Neural progenitor cell (in vitro differentiated cells): ENCODE measurements around the gene ZAP70. TPM values are rescaled to one million over a fixed set of nuclear protein-coding genes. Genes with fewer than 3 reads are reported as not detected.

ENCODE experiments used
- DNase-seq: peaks from one replicate; pipeline ENCODE4 v3.0.0-alpha.2; 2016; ENCODE audit warnings: low spot score
- H2AFZ ChIP-seq: fragments of 200-600 bp; sonication (generic); replicated peaks from 2 replicates; pipeline ENCODE4 v1.6.1; 2016; ENCODE audit warnings: antibody characterized with exemption
- H3F3A ChIP-seq: fragments of 200-600 bp; sonication (generic); 2 replicates; pipeline ENCODE4 v1.6.1; 2016; ENCODE audit warnings: antibody characterized with exemption, low read depth
- H3K27ac ChIP-seq: fragments of 200-600 bp; sonication (generic); 2 replicates; pipeline ENCODE4 v1.5.1; 2016; ENCODE audit warnings: mild to moderate bottlenecking
- H3K27me3 ChIP-seq: fragments of 200-600 bp; sonication (generic); 2 replicates; pipeline ENCODE4 v1.6.1; 2016; ENCODE audit warnings: mild to moderate bottlenecking, moderate library complexity
- H3K36me3 ChIP-seq: fragments of 200-600 bp; sonication (generic); 2 replicates; pipeline ENCODE4 v1.5.1; 2016
- H3K4me1 ChIP-seq: fragments of 200-600 bp; sonication (generic); 2 replicates; pipeline ENCODE4 v1.6.1; 2016; ENCODE audit warnings: mixed run types
- H3K4me2 ChIP-seq: fragments of 200-600 bp; sonication (generic); 2 replicates; pipeline ENCODE4 v1.6.1; 2016
- H3K4me3 ChIP-seq: fragments of 200-600 bp; sonication (generic); 2 replicates; pipeline ENCODE4 v1.5.1; 2016
- H3K79me2 ChIP-seq: fragments of 200-600 bp; sonication (generic); 2 replicates; pipeline ENCODE4 v1.6.1; 2016; ENCODE audit warnings: low read depth
- H3K9ac ChIP-seq: fragments of 200-600 bp; sonication (generic); 2 replicates; pipeline ENCODE4 v1.6.1; 2016
- H3K9me3 ChIP-seq: fragments of 200-600 bp; sonication (generic); 2 replicates; pipeline ENCODE4 v1.5.1; 2016; ENCODE audit warnings: low read depth
- H4K20me1 ChIP-seq: fragments of 200-600 bp; sonication (generic); 2 replicates; pipeline ENCODE4 v1.6.1; 2016; ENCODE audit warnings: low read depth
- H3K27ac Mint-ChIP-seq: 3 replicates; pipeline ENCODE4 v1.8.0; 2021; ENCODE audit warnings: mixed read lengths
- H3K27me3 Mint-ChIP-seq: 2 replicates; pipeline ENCODE4 v1.8.0; 2022; ENCODE audit warnings: low read depth, mild to moderate bottlenecking, inconsistent platforms, moderate library complexity, mixed read lengths; ENCODE audit not compliant: insufficient read depth
- H3K36me3 Mint-ChIP-seq: 3 replicates; pipeline ENCODE4 v1.8.0; 2021; ENCODE audit warnings: mixed read lengths
- H3K4me1 Mint-ChIP-seq: 3 replicates; pipeline ENCODE4 v1.8.0; 2021; ENCODE audit warnings: mixed read lengths
- H3K4me3 Mint-ChIP-seq: 3 replicates; pipeline ENCODE4 v1.8.0; 2021; ENCODE audit warnings: mild to moderate bottlenecking, moderate library complexity, mixed read lengths
- H3K9me3 Mint-ChIP-seq: 3 replicates; pipeline ENCODE4 v1.8.0; 2020; ENCODE audit warnings: mixed read lengths
- CTCF ChIP-seq: fragments of 200-600 bp; sonication (generic); IDR thresholded peaks from 2 replicates; pipeline ENCODE4 v1.5.1; 2017; ENCODE audit warnings: antibody characterized with exemption, mild to moderate bottlenecking
- EZH2 ChIP-seq: fragments of 200-600 bp; sonication (generic); IDR thresholded peaks from 2 replicates; pipeline ENCODE4 v1.6.1; 2017; ENCODE audit warnings: antibody characterized with exemption, mild to moderate bottlenecking, moderate library complexity
- EZH2phosphoT487 ChIP-seq: fragments of 200-600 bp; sonication (generic); IDR thresholded peaks from 2 replicates; pipeline ENCODE4 v1.6.1; 2017; ENCODE audit warnings: antibody characterized with exemption
- total RNA-seq: library from RNA; depleted of rRNA; stranded (reverse); fragments of >200 nt; gene quantifications from 2 replicates; pipeline ENCODE4 v1.2.3, GENCODE V29; 2015; ENCODE audit warnings: low replicate concordance

Gene ZAP70
- total RNA-seq, 1 donor from 2014 or later = not detected

DNA sequence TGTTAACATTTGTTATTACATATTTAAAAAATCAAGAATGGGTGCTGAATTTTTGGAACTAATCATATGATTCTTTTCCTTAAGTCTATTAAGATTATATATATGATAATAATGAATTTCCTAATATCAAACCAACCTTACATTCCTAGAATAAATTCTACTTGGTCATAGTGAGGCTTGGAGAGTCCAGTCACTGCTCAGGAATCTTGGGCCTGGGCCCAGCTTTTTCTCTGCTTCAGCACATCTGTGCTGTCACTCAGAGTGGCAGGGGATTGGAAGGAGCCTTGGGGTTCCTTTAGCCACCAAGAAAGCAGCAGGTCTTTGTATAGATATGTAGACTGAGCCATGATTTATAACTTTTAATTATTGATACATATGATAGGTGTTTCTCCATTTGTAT is 19.9 kb upstream of the ZAP70 start:
- Histone ChIP-seq H4K20me1 (no peaks in the 10 kb centered on the region), H3K36me3 (no peaks in the 10 kb centered on the region), H3K27ac (no peak overlapping the region), H3K4me2 (no peak overlapping the region), H3K27me3 (no peaks in the 10 kb centered on the region), H3K9me3 (no peaks in the 10 kb centered on the region), H2AFZ (no peak overlapping the region), H3K79me2 (no peaks in the 10 kb centered on the region), H3F3A (no peaks in the 10 kb centered on the region), H3K9ac (no peak overlapping the region), H3K4me1 (no peaks in the 10 kb centered on the region), H3K4me3 (no peak overlapping the region)
- no peak for TF ChIP-seq EZH2phosphoT487
- no peak for TF ChIP-seq CTCF
- TF ChIP-seq EZH2 = no peak
- no peaks in the 10 kb centered on the region for H3K27me3 Mint-ChIP-seq
- H3K36me3 Mint-ChIP-seq = no peaks in the 10 kb centered on the region
- H3K27ac Mint-ChIP-seq = no peak overlapping the region
- no peak for DNase-seq
- H3K4me1 Mint-ChIP-seq = peaks cover 13% of the 10 kb centered on the region
- H3K9me3 Mint-ChIP-seq = no peaks in the 10 kb centered on the region
- H3K4me3 Mint-ChIP-seq = no peak overlapping the region

- Histone ChIP-seq H3K4me3 (no peak overlapping the region), H3F3A (no peaks in the 10 kb centered on the region), H4K20me1 (no peaks in the 10 kb centered on the region), H3K9me3 (no peaks in the 10 kb centered on the region), H3K27me3 (no peaks in the 10 kb centered on the region), H3K36me3 (no peaks in the 10 kb centered on the region), H3K4me2 (no peak overlapping the region), H2AFZ (no peak overlapping the region), H3K79me2 (no peaks in the 10 kb centered on the region), H3K9ac (no peak overlapping the region), H3K27ac (no peak overlapping the region), H3K4me1 (no peaks in the 10 kb centered on the region)
- Mint-ChIP-seq H3K4me3 (no peak overlapping the region), H3K27ac (no peak overlapping the region), H3K27me3 (no peaks in the 10 kb centered on the region), H3K4me1 (peaks cover 22% of the 10 kb centered on the region), H3K36me3 (no peaks in the 10 kb centered on the region), H3K9me3 (no peaks in the 10 kb centered on the region)
- TF ChIP-seq EZH2 = no peak
- TF ChIP-seq CTCF = no peak
- TF ChIP-seq EZH2phosphoT487 = no peak
- DNase-seq = no peak
These were observed 17.6 kb upstream of the ZAP70 start for GRCh38 chr2:97695744-97696143.

DNA sequence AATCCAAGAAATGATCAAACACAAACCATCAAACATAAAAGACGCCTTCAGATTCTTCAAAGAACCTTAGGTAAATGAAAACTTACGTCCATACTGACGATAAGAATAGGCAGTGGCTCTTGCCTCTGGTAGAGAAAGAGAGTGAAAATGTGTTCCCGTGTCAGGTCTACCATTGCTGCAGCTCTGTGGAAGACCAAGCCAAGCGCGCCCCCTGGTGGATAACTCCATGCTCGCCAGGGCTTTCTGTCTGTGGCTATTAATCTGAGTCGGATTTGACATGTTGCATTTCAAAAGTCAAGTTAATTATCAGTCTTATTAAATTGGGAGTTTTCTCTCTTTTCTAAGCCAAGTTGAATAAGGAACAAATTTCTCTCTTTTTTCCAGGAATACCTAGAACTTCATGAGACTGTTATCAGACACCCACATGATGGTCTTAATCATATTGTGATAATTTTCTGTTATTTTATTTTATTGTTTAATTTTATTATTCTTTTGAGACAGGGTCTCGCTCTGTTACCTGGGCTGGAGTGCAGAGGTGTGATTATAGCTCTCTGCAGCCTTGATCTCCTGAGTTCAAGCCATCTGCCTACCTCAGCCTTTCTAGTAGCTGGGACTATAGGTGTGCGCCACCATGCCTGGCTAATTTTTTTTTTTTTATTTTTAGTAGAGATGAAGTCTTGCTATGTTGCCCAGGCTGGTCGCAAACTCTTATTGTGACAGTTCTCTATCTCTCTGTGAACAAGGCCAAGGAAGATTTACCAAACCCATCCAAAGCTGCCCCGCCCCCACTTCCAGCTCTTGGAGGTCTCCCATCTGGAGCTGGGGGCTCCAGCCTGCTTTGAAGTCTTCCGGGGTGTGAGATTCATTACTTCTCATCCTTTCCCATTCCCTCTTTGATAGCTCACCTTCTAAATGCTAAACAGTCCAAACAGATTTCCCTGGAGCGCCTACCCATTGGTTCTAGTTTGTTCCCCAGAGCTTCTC is 15.8 kb upstream of the ZAP70 start:
- Histone ChIP-seq H2AFZ (peak overlapping the region; percentile 55), H4K20me1 (no peaks in the 10 kb centered on the region), H3K4me1 (no peaks in the 10 kb centered on the region), H3K36me3 (no peaks in the 10 kb centered on the region), H3K4me2 (no peak overlapping the region), H3K27ac (no peak overlapping the region), H3K4me3 (no peak overlapping the region), H3K9ac (no peak overlapping the region), H3K79me2 (no peaks in the 10 kb centered on the region), H3K9me3 (no peaks in the 10 kb centered on the region), H3F3A (no peaks in the 10 kb centered on the region), H3K27me3 (no peaks in the 10 kb centered on the region)
- Mint-ChIP-seq H3K9me3 (no peaks in the 10 kb centered on the region), H3K36me3 (no peaks in the 10 kb centered on the region), H3K27me3 (no peaks in the 10 kb centered on the region), H3K27ac (peak overlapping the region; percentile 72), H3K4me1 (peaks cover 21% of the 10 kb centered on the region), H3K4me3 (no peak overlapping the region)
- TF ChIP-seq CTCF (peak; percentile 94), EZH2phosphoT487 (no peak)
- DNase-seq = peak; percentile 90
